Measurements from ENCODE around the gene LY6G5C. TPM values are rescaled to one million over a fixed set of nuclear protein-coding genes. Genes with fewer than 3 reads are reported as not detected.

LY6G5C gene
- total and polyA plus RNA-seq, 2 of the 13 experiments (the other 11 are each of a cell fraction or from before 2014, with no cell fraction given) = 0.33 to 0.55 TPM

GRCh38 chr6:31680226-31681134, at the start of gene LY6G5C (continued):
- no peak for TF ChIP-seq SSRP1 (CRISPR knock-in tag; IDR thresholded peaks at IDR 0.05)
- no peak for TF ChIP-seq ZNF276 (CRISPR knock-in tag; IDR thresholded peaks at IDR 0.05; ENCODE audit: low read depth)
- TF ChIP-seq NFAT5 (CRISPR knock-in tag; IDR thresholded peaks at IDR 0.05) = no peak
- TF ChIP-seq PRPF4 (IDR thresholded peaks at IDR 0.05; ENCODE audit: low read depth, low read length, poor library complexity, severe bottlenecking) = no peak
- no peak for TF ChIP-seq NCOA5 (CRISPR knock-in tag; IDR thresholded peaks at IDR 0.05)
- no peak for TF ChIP-seq FOXA1 (IDR thresholded peaks at IDR 0.05)
- no peak for TF ChIP-seq FOXA1 (CRISPR knock-in tag; IDR thresholded peaks at IDR 0.05)
- no peak for TF ChIP-seq ZNF75D (CRISPR knock-in tag; IDR thresholded peaks at IDR 0.05; ENCODE audit: borderline replicate concordance)
- TF ChIP-seq GFI1 (CRISPR knock-in tag; IDR thresholded peaks at IDR 0.05; ENCODE audit: borderline replicate concordance) = no peak
- no peak for TF ChIP-seq SOX5 (CRISPR knock-in tag; IDR thresholded peaks at IDR 0.05; ENCODE audit: borderline replicate concordance)
- TF ChIP-seq ZNF841 (CRISPR knock-in tag; IDR thresholded peaks at IDR 0.05; ENCODE audit: borderline replicate concordance) = no peak
- no peak for TF ChIP-seq MED1 (CRISPR knock-in tag; IDR thresholded peaks at IDR 0.05)
- TF ChIP-seq MLX (CRISPR knock-in tag; IDR thresholded peaks at IDR 0.05) = no peak
- TF ChIP-seq ZMAT5 (CRISPR knock-in tag; IDR thresholded peaks at IDR 0.05; ENCODE audit: borderline replicate concordance, low read depth) = no peak
- no peak for TF ChIP-seq U2AF2 (IDR thresholded peaks at IDR 0.05; ENCODE audit: low read depth, low read length)
- no peak for TF ChIP-seq ZNF30 (CRISPR knock-in tag; IDR thresholded peaks at IDR 0.05)
- no peak for TF ChIP-seq ZNF510 (CRISPR knock-in tag; IDR thresholded peaks at IDR 0.05; ENCODE audit: low read depth)
- no peak for TF ChIP-seq HIVEP1 (CRISPR knock-in tag; IDR thresholded peaks at IDR 0.05)
- no peak for TF ChIP-seq MXD1 (CRISPR knock-in tag; IDR thresholded peaks at IDR 0.05)
- TF ChIP-seq ZSCAN20 (CRISPR knock-in tag; IDR thresholded peaks at IDR 0.05; ENCODE audit: borderline replicate concordance) = no peak
- no peak for TF ChIP-seq TAF1 (CRISPR knock-in tag; IDR thresholded peaks at IDR 0.05)
